Fibroblast of skin of left biceps (primary cell): ENCODE results near the gene INSYN2A.

Source experiments
- DNase-seq, 2 experiments: peaks; one replicate each; pipeline ENCODE4 v3.0.0-alpha.2; 2013; ENCODE audit warnings: low read depth in 2 of 2

Gene INSYN2A

GRCh38 chr10:127195571-127196281, 665 bp downstream of the INSYN2A start:
- DNase-seq: no peak

- DNase-seq: no peak
Observed at GRCh38 chr10:127195041-127195506, 1.3 kb downstream of the INSYN2A start.

GRCh38 chr10:127194599-127194998, 1.8 kb downstream of the INSYN2A start:
- no peak for DNase-seq

- DNase-seq: no peak
Observed at GRCh38 chr10:127194111-127194510, 2.3 kb downstream of the INSYN2A start.

- peak; percentile 19 to 28 for DNase-seq
Observed at GRCh38 chr10:127193125-127193524, 3.3 kb downstream of the INSYN2A start.

GRCh38 chr10:127190427-127190826, 6.0 kb downstream of the INSYN2A start:
- DNase-seq: no peak

GRCh38 chr10:127189226-127189625, 7.2 kb downstream of the INSYN2A start:
- DNase-seq: no peak

GRCh38 chr10:127186813-127187212, 9.6 kb downstream of the INSYN2A start:
- no peak for DNase-seq

- no peak for DNase-seq
Observed at GRCh38 chr10:127184582-127184981, 11.8 kb downstream of the INSYN2A start.

GRCh38 chr10:127182161-127182560, 14.2 kb downstream of the INSYN2A start:
- no peak for DNase-seq

GRCh38 chr10:127179612-127180250, 16.7 kb downstream of the INSYN2A start:
- DNase-seq: no peak

GRCh38 chr10:127176649-127177048, 19.7 kb downstream of the INSYN2A start:
- no peak for DNase-seq

- no peak for DNase-seq
Observed at GRCh38 chr10:127175357-127176110, 20.9 kb downstream of the INSYN2A start.

- no peak for DNase-seq
Observed at GRCh38 chr10:127174866-127175265, 21.5 kb downstream of the INSYN2A start.

- DNase-seq: no peak
Observed at GRCh38 chr10:127168261-127168660, 28.1 kb downstream of the INSYN2A start.

GRCh38 chr10:127162841-127163240, 33.5 kb downstream of the INSYN2A start:
- DNase-seq: no peak

GRCh38 chr10:127161482-127161881, 34.9 kb downstream of the INSYN2A start:
- DNase-seq: no peak

- no peak for DNase-seq
Observed at GRCh38 chr10:127159648-127160245, 36.6 kb downstream of the INSYN2A start.

- no peak for DNase-seq
Observed at GRCh38 chr10:127158662-127159061, 37.7 kb downstream of the INSYN2A start.

- DNase-seq: peak; percentile 12 to 18
Observed at GRCh38 chr10:127157506-127158200, 38.7 kb downstream of the INSYN2A start.

GRCh38 chr10:127157089-127157488, 39.3 kb downstream of the INSYN2A start:
- no peak for DNase-seq
